Astrocyte of the hippocampus (primary cell): ENCODE results near the gene REXO5.
"Not testable (repeated sequence)": the region's sequence is repeated elsewhere in the genome, so short reads cannot be mapped to it uniquely, and the experiment has no call there.

Experiments
- DNase-seq: peaks from one replicate; pipeline ENCODE4 v3.0.0; 2011; ENCODE audit warnings: low read depth, low spot score

REXO5 gene

GRCh38 chr16:20799599-20799998, 6.7 kb upstream of the REXO5 start:
- peak; percentile 28 for DNase-seq

DNA sequence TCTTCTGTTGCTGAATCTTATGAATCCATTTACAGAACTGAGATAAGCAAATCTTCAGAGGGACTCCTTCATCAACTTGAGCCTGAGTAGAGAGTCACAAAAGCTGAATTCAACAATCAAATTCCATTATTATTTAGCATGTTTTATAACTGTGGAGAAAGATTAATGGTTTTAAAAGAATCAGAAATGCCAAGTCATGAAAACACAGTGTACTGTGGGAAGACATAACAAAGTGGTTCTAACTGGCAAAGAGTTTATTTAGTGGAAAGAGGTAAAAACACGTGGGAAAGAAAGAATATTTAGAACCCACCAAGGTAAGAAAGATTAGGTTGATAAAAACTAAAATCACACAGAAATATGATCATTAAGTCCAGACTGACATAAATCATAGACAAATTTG, 5.0 kb upstream of the REXO5 start:
- DNase-seq = no peak

DNA sequence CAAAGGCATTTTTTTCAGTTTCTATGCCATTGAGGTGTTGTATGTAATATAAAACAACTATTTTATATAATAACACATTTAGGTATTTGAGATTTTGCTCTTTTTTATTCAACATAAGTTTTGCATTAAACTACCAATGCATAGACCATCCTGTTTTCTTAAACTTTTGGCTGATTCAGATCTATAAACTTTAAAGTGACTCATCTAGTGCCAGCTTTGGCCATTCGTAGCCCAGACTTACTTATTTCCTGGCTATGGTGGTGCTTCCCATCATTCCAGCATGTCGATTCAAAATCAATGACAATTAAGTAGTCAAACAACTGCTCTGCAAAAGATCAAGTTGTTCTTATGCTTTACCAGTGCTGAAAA, 3.2 kb upstream of the REXO5 start:
- no peak for DNase-seq

- DNase-seq = no peak
These were observed 2.6 kb upstream of the REXO5 start for GRCh38 chr16:20803561-20804214.

GRCh38 chr16:20805684-20806167, 601 bp upstream of the REXO5 start:
- DNase-seq = not testable (repeated sequence)

- no peak for DNase-seq
These were observed 1.5 kb downstream of the REXO5 start for GRCh38 chr16:20807862-20808261.

DNA sequence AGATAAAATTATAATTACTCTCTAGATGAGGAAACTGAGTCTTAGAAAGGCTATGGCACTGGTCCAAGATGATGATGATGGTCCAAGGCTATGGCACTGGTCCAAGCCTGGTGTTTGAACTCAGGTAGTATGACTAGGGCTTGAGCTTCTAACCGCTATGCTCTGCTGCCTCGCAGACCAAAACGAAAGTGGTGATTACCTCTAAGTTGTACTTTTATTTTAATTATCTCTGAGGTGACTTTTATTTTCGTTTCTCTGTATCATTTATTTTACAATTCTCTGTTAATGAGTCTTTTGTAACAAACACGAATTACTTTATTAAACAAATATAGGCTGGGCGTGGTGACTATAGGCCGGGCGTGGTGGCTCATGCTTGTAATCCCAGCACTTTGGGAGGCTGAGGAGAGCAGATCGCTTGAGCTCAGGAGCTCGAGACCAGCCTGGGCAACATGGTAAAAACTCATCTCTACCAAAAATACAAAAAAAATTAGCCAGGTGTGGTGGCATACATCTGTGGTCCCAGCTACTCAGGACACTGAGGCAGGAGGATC, 5.6 kb downstream of the REXO5 start:
- DNase-seq = no peak

DNA sequence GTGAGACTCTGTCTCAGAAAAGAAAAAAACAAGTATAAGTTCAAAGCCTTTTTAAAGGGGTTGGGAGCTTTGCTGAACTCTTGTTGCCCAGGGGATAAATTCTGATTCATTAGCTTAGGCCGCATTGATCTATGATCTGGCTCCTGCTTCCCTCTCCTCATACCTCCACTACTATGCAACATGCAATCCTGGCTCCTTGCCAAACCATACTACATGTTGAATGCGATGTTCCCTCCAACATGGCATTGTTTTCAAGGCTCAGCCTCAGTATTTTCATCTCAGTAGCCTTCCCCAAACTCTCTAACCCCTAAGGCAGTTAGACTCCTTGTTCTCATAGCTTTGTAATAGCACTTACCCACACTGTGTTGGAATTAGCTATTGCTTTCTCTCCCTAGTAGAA, 6.2 kb downstream of the REXO5 start:
- DNase-seq = no peak

DNA sequence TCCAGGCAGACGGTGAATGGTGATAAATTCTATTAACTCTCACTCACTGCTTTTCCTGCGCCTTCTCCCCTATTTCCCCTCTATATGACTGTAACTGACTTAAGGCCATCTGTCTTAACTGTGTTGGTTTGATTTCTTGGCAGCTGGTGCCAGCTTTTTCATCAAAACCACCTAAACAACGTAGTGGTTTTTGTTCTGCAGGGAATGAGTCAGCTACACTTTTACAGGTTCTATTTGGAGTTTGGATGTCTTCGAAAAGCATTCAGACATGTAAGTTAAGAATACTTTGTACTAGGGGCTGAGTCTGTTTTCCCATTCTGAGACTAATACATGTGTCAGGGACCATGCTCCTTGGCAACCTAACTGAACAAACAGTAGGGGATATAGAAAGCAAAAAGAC, 8.5 kb downstream of the REXO5 start:
- peak; percentile 82 for DNase-seq

GRCh38 chr16:20818929-20819585, 12.7 kb downstream of the REXO5 start:
- DNase-seq = no peak

DNA sequence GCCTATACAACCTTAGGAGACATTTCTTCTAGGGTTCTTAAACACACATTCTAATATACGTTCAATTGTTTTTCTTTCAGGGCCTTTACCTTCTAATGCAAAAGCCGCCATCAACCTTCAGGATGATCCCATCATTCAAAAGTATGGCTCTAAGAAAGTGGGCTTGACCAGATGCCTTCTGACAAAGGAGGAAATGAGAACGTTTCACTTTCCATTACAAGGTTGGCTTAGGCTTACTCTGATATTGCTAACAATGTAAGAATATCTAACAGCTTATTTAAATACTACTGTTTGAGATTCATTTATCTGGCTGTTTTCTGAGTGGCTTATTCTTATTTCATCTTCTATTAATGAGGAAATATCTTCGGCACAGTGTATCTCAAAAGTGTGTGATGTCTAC, 15.4 kb downstream of the REXO5 start:
- DNase-seq = no peak

- DNase-seq = no peak
These were observed 16.4 kb downstream of the REXO5 start for GRCh38 chr16:20822521-20823325.

DNA sequence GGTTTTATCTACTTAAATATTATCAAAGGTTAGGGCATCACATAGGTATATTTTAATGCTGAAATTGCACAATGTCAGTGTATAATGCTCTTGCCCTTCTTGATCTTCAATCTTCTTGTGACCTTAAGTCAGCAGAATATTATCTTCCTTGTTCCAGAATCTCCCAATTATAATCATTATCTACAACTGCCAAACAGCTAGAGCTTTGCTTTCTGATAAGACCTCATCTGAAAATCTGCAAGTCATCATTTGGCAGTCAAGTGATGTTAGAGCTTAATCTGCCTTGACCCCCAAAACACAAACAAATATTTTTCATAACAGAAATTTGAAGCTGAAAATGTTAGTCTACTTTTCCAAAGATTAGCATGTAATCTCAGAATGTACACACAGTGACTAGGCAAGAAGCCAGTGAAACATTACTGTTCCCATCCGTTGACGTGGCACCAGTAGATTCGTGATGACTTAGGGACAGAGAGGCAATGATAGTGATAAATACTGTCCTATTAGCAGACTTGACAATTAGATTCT, 19.8 kb downstream of the REXO5 start:
- DNase-seq = no peak

DNA sequence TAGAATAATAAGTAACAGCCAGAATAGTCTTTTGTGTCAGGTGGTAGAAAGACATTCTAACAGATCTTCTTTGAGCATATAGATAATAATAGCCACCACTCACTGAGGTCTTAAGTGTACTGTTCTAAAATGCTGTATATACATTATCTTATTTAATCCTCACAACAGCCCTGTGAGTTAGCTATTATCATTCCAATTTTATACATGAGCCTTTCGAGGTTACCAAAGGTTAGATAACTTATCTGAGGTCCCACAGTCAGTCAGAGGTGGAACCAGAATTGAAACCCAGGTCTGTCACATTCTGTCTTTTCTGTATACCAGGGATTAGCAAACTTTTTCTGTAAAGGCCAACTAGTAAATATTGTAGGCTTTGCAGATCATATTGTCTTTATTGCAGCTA, 23.2 kb downstream of the REXO5 start:
- DNase-seq = no peak

DNA sequence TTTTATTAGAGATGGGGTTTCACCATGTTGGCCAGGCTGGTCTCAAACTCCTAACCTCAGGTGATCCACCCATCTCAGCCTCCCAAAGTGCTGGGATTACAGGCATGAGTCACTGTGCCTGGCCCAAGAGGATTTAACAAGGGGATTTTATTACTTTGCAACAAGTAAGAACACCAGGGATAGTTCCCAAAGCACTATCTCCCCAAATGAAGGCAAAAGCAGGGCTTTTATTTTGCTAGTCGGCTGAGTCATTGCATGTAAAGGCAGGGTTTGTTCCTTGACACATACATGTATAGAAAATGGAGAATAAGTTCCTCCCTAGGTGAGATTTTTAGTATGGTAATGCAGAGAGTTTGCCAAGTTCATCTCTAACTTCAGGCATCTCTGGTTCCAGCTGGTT, 24.0 kb downstream of the REXO5 start:
- DNase-seq = no peak

- no peak for DNase-seq
These were observed 26.8 kb downstream of the REXO5 start for GRCh38 chr16:20833086-20833485.

DNA sequence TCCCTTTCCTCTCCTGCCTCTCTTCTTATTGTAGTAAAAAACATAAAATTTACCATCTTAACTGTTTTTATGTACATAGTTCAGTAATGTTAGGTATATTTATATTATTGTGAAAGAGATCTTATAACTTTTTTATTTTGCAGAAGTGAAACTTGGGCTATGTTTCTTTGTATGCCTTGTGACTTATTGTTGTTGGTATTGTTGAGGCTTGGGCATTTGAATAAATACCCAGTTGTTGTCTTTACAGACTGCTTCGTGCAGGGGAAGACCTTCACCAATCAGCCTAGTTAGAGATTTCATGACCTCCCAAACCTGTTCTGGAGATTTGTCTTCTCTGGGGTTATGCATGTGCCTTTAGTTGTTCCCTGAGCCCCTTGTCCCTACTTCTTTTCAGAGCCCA, 31.9 kb downstream of the REXO5 start:
- DNase-seq = no peak

DNA sequence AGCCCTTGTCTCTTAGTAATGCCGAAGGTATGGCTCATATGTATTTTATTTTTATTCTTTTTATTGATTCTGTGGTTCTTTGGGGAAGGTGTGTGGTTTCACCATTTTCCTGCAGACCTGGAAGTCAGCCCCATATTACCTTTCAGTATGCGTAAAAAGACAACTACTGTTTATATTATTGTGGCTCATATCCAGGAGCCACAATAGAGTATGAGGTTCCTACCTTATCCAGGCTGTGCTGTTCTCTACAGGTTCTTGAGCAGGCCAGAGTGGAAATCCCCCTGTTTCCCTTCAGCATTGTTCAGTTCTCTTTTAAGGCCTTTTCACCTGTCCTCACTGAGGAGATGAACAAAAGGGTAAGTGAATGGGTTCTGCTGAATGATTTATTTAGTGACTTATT, 33.2 kb downstream of the REXO5 start:
- DNase-seq = no peak

- DNase-seq = peak; percentile 20
These were observed 37.7 kb downstream of the REXO5 start for GRCh38 chr16:20844054-20844453.

DNA sequence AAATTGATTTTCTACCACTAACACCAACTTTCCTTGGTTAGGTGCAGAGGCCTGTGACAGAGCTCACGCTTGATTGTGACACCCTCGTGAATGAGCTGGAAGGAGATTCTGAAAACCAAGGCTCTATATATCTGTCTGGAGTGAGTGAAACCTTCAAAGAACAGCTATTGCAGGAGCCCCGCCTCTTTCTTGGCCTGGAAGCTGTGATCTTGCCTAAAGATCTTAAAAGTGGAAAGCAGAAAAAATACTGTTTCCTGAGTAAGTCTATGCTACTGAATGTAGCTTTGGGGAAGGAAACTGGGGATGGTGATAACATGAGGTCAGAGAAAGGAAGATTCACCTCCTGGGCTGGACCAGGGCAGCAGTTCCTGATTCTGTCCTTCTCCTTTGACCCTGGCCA, 38.3 kb downstream of the REXO5 start:
- DNase-seq = no peak

GRCh38 chr16:20846030-20846429, 39.7 kb downstream of the REXO5 start:
- no peak for DNase-seq

- no peak for DNase-seq
These were observed 40.2 kb downstream of the REXO5 start for GRCh38 chr16:20846551-20846950.
